CD4-positive, alpha-beta T cell (primary cell): ENCODE data around the gene SV2C. TPM values are rescaled to one million over a fixed set of nuclear protein-coding genes. Genes with fewer than 3 reads are reported as not detected.

Experiments
- ATAC-seq: fragments of 200-7000 bp; cut with Tn5 transposase; one replicate; pipeline ENCODE4 v1.10.0; 2022; ENCODE audit warnings: mild to moderate bottlenecking; ENCODE audit not compliant: poor library complexity
- CTCF ChIA-PET: fragments of 350-600 bp; sonication (Branson Sonifier 250); formaldehyde crosslinking; loops from one replicate; lab custom pipeline; 2021; ENCODE audit warnings: antibody characterized with exemption, inconsistent platforms; lab: Charles Lee
- POLR2A ChIA-PET: fragments of 350-600 bp; sonication (Branson Sonifier 250); formaldehyde crosslinking; loops from one replicate; lab custom pipeline; 2021; ENCODE audit warnings: antibody characterized with exemption, inconsistent platforms; lab: Charles Lee
- DNase-seq, 14 experiments: peaks; one replicate each; pipeline ENCODE4 v3.0.0-alpha.2; 2013 to 2020; ENCODE audit warnings: mixed read lengths in 2 of 14
- H3K27ac ChIP-seq, 2 donors: one replicate each; pipeline versions ENCODE4 v1.5.1 to v1.7.0; 2013; ENCODE audit warnings: low read length in 2 of 2, low read depth in 1 of 2, mild to moderate bottlenecking in 1 of 2
- H3K27me3 ChIP-seq, 2 experiments: 1 replicate in 1 of 2; 2 replicates in 1 of 2; pipeline versions ENCODE4 v1.6.1 to v1.7.0; 2013; ENCODE audit warnings: low read length in 2 of 2, control low read depth in 1 of 2, mild to moderate bottlenecking in 1 of 2, moderate library complexity in 1 of 2; ENCODE audit not compliant: insufficient read depth in 2 of 2, control insufficient read depth in 1 of 2
- H3K36me3 ChIP-seq: one replicate; pipeline ENCODE4 v1.6.1; 2013; ENCODE audit warnings: low read length, control low read depth; ENCODE audit not compliant: insufficient read depth
- H3K4me1 ChIP-seq: one replicate; pipeline ENCODE4 v1.6.1; 2013; ENCODE audit warnings: low read length, control low read depth; ENCODE audit not compliant: insufficient read depth
- H3K4me3 ChIP-seq: one replicate; pipeline ENCODE4 v1.5.1; 2013; ENCODE audit warnings: mild to moderate bottlenecking, low read length, moderate library complexity
- H3K9me3 ChIP-seq, 2 experiments: 1 replicate in 1 of 2; 2 replicates in 1 of 2; pipeline versions ENCODE4 v1.6.1 to v1.7.0; 2013; ENCODE audit warnings: low read length in 2 of 2, mild to moderate bottlenecking in 2 of 2, control low read depth in 1 of 2, moderate library complexity in 1 of 2; ENCODE audit not compliant: control insufficient read depth in 1 of 2, insufficient read depth in 1 of 2
- H3K27ac Mint-ChIP-seq: one replicate; pipeline ENCODE4 v1.8.0; 2020; ENCODE audit warnings: mixed read lengths
- H3K27me3 Mint-ChIP-seq: one replicate; pipeline ENCODE4 v1.8.0; 2021; ENCODE audit warnings: mixed read lengths
- H3K36me3 Mint-ChIP-seq: one replicate; pipeline ENCODE4 v1.8.0; 2021; ENCODE audit warnings: low read depth, mixed read lengths
- H3K4me1 Mint-ChIP-seq: one replicate; pipeline ENCODE4 v1.8.0; 2021; ENCODE audit warnings: low read depth, mixed read lengths
- H3K4me3 Mint-ChIP-seq: one replicate; pipeline ENCODE4 v1.8.0; 2020; ENCODE audit warnings: mild to moderate bottlenecking, mixed read lengths
- H3K9me3 Mint-ChIP-seq: one replicate; pipeline ENCODE4 v1.8.0; 2020; ENCODE audit warnings: mixed read lengths
- intact Hi-C, 2 experiments: fragments of 100-400 bp; cut with DNase I in 1 of 2; cut with micrococcal nuclease in 1 of 2; formaldehyde crosslinking; loops; one replicate each; pipeline versions ENCODE4 v1.15.1 to v1.9.0; 2023 to 2025; cut with DNase I, micrococcal nuclease
- total RNA-seq, 174 experiments: library from RNA in 2 of 174; stranded (reverse) in 2 of 174; gene quantifications; one replicate each; pipeline ENCODE4 v1.2.3 and lab custom pipeline; 2021 to 2026
- TF ChIP-seq, protein P1 (sequence below): fragments of 200-600 bp; IDR thresholded peaks from one replicate; pipeline ENCODE4 v1.8.0; 2022; ENCODE audit warnings: antibody characterized with exemption, mild to moderate bottlenecking

The SV2C gene
- total RNA-seq, 2 experiments from 2014 or later: 0.03 to 0.08 TPM

DNA sequence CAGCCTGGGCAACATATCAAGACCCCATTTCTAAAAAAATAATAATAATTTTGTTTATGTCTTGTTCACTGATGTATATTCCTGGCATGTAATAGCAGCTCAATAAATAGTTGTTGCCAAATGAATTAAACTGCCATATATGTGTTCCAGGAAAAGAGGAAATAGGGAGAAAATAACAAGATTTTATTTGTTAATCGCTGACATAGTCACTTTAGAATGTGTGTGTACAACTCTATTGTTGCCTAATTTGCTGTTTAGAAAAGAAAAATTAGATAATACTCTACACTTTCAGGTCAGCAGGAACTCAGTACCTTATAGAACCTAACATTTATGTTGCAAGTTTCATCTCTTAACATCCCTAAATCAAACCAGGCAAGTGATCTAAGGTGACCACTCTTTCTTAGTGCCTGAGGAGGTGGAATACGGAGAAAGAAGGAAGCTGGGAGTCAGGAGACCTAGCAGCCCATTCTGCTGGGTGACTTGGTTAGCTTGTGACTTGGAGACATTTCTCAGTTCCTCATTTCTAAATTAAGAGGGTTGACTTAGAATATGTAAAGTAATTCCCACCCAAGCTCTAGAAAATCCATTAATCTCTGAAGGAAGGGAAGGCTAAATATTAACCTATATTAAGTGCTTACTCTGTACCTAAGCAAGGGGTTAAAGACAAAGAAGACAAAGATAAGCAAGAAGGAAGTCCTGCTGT lies 209.6 kb downstream of the SV2C start:
- no peaks in the 10 kb centered on the region for H3K9me3 Mint-ChIP-seq
- H3K27ac ChIP-seq: no peak overlapping the region
- peaks cover 9% of the 10 kb centered on the region for H3K27me3 Mint-ChIP-seq
- H3K4me3 Mint-ChIP-seq: no peak overlapping the region
- no peaks in the 10 kb centered on the region for H3K27me3 ChIP-seq
- CTCF ChIA-PET: interaction anchor here (0.5 to 1.0 kb wide), 2 partner anchors 8 to 1222 kb away, joined by 3 read pairs; no protein-coding TSS in a partner anchor
- no peak for ATAC-seq
- peak in 2 of 14 experiments; percentile 44 to 52 for DNase-seq
- peaks cover 3% of the 10 kb centered on the region for H3K4me1 Mint-ChIP-seq
- no peak overlapping the region for H3K4me3 ChIP-seq
- TF ChIP-seq, protein P1, sequence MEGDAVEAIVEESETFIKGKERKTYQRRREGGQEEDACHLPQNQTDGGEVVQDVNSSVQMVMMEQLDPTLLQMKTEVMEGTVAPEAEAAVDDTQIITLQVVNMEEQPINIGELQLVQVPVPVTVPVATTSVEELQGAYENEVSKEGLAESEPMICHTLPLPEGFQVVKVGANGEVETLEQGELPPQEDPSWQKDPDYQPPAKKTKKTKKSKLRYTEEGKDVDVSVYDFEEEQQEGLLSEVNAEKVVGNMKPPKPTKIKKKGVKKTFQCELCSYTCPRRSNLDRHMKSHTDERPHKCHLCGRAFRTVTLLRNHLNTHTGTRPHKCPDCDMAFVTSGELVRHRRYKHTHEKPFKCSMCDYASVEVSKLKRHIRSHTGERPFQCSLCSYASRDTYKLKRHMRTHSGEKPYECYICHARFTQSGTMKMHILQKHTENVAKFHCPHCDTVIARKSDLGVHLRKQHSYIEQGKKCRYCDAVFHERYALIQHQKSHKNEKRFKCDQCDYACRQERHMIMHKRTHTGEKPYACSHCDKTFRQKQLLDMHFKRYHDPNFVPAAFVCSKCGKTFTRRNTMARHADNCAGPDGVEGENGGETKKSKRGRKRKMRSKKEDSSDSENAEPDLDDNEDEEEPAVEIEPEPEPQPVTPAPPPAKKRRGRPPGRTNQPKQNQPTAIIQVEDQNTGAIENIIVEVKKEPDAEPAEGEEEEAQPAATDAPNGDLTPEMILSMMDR: no peak
- POLR2A ChIA-PET: interaction anchor here (1.1 kb wide), 1 partner anchor 9 kb away, joined by 4 read pairs; no protein-coding TSS in a partner anchor
- H3K36me3 ChIP-seq: no peaks in the 10 kb centered on the region
- H3K9me3 ChIP-seq: no peaks in the 10 kb centered on the region
- intact Hi-C loops: no loop called here
- no peak overlapping the region for H3K27ac Mint-ChIP-seq
- H3K36me3 Mint-ChIP-seq: no peaks in the 10 kb centered on the region
- no peaks in the 10 kb centered on the region for H3K4me1 ChIP-seq

DNA sequence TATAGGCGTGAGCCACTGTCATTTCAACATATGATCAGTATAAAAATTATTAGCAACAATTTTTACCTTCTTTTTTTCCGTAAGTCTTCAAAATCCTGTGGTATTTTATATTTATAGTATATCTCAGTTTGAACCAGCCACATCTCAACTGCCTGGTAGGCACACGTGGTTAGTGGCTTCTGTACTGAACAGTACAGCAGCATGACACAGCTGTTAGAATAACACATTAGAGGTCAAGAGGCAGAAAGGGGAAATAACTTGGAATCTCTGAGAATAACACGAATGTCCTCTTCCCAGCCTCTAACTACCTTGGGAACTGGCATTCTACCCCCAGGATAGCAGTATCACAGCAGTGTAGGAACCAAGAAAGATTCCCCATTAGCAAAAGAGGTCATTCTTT lies 211.4 kb downstream of the SV2C start:
- POLR2A ChIA-PET: no interaction called here
- no peaks in the 10 kb centered on the region for H3K36me3 ChIP-seq

DNA sequence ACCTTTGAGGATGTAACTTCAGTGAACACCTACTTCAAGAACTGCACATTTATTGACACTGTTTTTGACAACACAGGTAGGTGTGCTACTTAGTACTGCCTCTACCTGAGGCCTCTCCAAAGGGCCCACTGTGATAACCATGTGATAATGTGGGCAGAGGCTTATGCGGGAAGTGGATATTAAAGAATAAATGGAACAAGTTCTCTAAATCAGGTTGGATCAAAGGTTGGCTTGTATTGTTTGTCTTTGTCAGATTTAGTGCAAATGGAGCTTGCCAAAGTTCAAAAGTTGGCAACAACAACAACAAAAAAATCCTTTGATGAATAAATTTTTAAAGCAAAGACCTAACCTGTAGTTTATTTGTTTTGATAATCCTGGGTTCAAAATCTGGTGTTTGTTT lies 215.7 kb downstream of the SV2C start:
- intact Hi-C loops: no loop called here
- Histone ChIP-seq H3K4me3 (no peak overlapping the region), H3K9me3 (no peaks in the 10 kb centered on the region), H3K27ac (peak overlapping the region in 1 of 2 donors; percentile 8), H3K27me3 (no peaks in the 10 kb centered on the region), H3K36me3 (no peaks in the 10 kb centered on the region), H3K4me1 (peaks cover 13% of the 10 kb centered on the region)
- no peaks in the 10 kb centered on the region for H3K9me3 Mint-ChIP-seq
- no peak for DNase-seq
- no peaks in the 10 kb centered on the region for H3K36me3 Mint-ChIP-seq
- ATAC-seq: no peak
- no peak overlapping the region for H3K4me3 Mint-ChIP-seq
- CTCF ChIA-PET: no interaction called here
- TF ChIP-seq, protein P1: no peak
- H3K27me3 Mint-ChIP-seq: peaks cover 9% of the 10 kb centered on the region
- H3K27ac Mint-ChIP-seq: peak overlapping the region; percentile 66
- POLR2A ChIA-PET: no interaction called here
- H3K4me1 Mint-ChIP-seq: peaks cover 34% of the 10 kb centered on the region

More for the DNA sequence above, 211.4 kb downstream of the SV2C start:
- TF ChIP-seq, protein P1: no peak
- intact Hi-C loops: no loop called here
- Mint-ChIP-seq H3K27me3 (peaks cover 9% of the 10 kb centered on the region), H3K9me3 (no peaks in the 10 kb centered on the region), H3K4me1 (peaks cover 20% of the 10 kb centered on the region), H3K36me3 (no peaks in the 10 kb centered on the region), H3K4me3 (no peak overlapping the region), H3K27ac (no peak overlapping the region)
- ATAC-seq (no peak), DNase-seq (peak in 3 of 14 experiments; percentile 17 to 23 (median 17))
- Histone ChIP-seq H3K4me3 (no peak overlapping the region), H3K27me3 (no peaks in the 10 kb centered on the region), H3K27ac (no peak overlapping the region), H3K9me3 (no peaks in the 10 kb centered on the region), H3K4me1 (peaks cover 6% of the 10 kb centered on the region)
- CTCF ChIA-PET: no interaction called here
